Measurements from ENCODE around the gene POM121. TPM values are rescaled to one million over a fixed set of nuclear protein-coding genes. Genes with fewer than 3 reads are reported as not detected.
A peak's percentile ranks its signal among the peaks of the same experiment; 100 is the strongest.
"Not testable (repeated sequence)": the region's sequence is repeated elsewhere in the genome, so short reads cannot be mapped to it uniquely, and the experiment has no call there.

The POM121 gene
- total RNA-seq, 1 donor from 2014 or later = 32.5 TPM

DNA sequence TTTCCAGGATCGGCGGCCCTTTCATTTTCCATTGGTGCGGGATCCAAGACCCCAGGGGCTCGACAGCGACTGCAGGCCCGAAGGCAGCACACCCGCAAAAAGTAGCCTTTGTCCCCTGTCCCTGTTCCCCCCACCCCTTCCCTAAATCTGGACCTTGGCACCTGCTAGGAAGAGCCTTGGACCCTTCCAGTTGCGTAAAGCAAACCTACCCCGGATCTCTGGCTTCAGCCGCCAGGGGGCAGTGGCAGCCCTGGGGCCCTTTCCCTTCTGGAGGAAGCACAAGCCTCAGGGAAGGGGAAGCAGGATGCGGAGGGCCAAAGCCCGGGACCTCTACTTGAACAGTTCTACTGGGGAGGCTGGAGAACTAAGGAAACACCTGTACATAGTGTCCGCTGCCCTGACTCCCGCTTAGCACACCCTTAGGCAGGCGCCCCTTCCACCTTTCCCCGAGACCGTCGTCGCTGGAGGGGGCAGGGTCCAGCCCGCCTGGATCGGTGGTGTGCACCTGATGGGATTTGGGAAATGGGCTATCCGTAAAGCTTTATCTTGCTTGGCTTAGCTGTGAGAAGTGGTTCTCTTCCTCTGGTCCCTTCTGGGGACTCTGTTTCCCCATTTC lies 21.3 kb downstream of the POM121 start:
- intact Hi-C loops (cut with DNase I); DNase-seq (ENCODE audit: low spot score): not testable (repeated sequence)
- peak; percentile 9 for ATAC-seq

DNA sequence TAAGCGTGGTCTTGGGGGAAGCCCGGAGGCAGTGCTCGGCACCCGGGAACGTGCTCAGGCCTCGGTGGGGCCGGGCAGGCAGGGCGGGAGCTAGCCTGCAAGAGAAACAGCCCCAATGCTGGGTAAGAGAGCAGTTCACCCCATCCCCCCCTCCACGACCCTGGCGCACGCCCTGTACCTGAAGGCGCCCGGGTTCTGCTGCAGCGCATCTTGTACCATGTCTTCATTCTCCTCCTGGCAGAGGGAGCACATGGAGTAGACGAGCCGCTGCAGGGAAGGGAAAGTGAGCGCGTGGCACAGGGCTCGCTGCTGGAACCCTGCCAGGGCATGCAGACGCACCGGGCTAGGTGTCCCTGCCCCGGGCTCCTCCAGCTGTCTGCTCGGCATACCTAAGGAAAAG lies 23.8 kb downstream of the POM121 start:
- DNase-seq (ENCODE audit: low spot score); intact Hi-C loops (cut with DNase I); ATAC-seq: not testable (repeated sequence)

DNA sequence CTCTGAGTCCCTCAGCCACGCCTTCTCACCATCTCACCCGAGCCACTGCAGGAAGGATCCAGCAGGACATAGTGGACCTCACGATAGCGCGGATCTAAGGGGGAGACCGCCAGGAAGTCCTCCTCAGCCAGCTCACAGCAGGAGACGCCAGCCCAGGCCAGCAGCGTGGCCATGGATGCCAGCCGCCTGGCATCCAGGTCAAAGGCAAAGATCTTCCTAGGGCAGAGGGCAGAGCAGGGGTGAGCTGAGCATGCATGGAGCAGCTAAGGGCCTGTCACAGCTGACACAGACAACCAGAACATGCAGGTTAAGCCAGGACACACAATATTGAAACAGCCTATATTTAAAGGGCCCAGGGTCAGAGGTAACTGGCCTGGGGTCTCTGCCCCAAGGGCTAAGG lies 24.4 kb downstream of the POM121 start:
- DNase-seq (ENCODE audit: low spot score); intact Hi-C loops (cut with DNase I); ATAC-seq: not testable (repeated sequence)

DNA sequence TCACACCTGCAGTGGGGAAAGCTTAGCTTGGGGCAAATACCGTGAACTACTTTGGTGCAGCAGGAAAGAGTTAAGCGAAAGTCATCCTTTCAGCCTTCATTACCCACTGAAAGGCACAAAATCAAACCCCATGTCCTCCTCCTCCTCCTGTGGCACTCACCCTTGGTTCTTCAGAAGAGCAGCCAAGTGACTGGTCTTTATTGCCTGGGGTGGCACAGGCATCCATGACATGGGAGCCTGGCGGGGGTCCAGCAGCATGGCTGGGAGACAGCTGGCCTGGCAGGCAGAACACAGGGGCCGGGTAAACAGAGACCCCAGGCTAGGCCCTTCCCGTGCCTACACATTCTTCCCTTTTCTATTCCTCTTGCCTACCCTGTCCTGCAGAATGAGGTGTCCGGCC lies 24.8 kb downstream of the POM121 start:
- DNase-seq (ENCODE audit: low spot score); ATAC-seq: not testable (repeated sequence)

DNA sequence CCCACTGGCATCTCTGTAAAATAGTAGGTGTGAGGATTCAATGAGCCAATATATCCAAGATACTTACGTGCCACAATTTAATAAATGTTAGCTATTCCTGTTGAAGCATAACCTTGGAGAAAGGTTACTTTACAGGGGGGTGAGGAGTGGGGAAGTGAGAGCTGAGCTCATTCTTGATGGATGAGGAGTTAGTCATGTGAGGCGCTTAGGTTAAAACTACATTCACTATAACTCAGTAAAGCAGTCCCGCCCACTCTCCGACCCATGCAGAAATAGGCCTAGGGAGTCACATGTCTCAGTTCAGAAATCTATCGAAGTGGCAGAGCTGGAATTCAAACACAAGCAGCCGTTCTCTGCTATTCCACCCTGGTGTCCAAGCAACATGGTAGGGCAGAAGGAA lies 25.5 kb downstream of the POM121 start:
- DNase-seq (ENCODE audit: low spot score); intact Hi-C loops (cut with DNase I); ATAC-seq: not testable (repeated sequence)

More for the DNA sequence above, 24.8 kb downstream of the POM121 start:
- intact Hi-C loops (cut with DNase I) = not testable (repeated sequence)

DNA sequence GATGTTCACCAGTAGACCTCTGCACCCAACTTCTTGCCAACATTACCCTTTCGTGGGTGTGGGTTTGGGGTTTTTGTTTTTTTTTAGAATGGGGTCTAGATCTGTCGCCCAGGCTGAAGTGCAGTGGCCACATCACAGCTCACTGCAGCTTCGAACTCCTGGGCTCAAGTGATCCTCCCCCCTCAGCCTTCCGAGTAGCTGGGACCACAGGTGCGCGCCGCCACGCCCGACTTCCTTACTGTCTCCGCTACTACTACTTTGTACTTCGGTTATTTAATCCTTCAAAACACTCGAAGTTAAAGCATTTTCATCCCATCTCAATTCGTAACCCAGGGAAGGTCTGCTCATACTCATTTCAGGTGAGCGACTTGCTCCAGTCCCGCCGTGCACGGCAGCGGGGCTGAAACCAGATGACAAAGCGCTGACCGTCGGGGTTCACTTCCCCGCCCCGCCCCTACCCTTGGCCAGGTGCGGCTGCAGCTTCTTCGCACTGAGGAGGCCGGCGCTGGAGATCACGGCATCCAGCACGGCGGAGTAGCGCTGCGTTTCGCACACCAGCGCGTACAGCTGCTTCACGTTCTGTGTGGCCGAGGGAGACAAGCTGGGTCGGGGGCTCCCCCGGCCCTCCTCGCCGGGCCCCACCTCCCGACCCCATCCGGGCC lies 29.1 kb downstream of the POM121 start:
- peak; percentile 55 for ATAC-seq
- DNase-seq (ENCODE audit: low spot score); intact Hi-C loops (cut with DNase I): not testable (repeated sequence)

DNA sequence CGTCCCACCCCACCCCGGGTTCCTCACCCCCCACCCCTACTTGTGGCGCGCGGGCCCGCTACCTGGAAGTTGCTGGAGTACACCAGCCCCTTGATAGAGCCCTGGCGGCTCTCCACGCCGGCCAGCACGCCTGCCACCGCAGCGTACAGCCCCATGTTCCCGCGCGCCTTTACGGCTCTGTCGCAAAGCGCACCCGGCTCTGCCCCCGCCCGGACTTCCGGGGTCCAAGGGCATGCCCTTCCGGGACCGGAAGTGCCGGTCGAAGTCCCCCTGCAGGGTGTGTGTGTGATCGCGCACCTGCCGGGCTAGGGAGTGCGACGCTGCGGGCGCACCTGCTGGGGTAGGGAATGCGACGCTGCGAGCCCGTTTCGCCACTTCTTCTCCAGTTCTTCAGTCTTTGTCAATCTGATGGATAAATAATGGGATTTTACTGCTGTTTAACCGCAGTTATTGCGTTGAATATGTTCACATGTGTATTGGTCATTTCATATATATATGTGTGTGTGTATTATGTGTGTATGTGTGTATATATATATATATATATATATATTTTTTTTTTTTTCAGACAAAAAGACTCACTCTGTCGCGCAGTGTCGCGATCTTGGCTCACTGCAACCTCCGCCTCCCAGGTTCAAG lies 29.8 kb downstream of the POM121 start:
- intact Hi-C loops (cut with DNase I); DNase-seq (ENCODE audit: low spot score): not testable (repeated sequence)
- peak; percentile 98 for ATAC-seq

DNA sequence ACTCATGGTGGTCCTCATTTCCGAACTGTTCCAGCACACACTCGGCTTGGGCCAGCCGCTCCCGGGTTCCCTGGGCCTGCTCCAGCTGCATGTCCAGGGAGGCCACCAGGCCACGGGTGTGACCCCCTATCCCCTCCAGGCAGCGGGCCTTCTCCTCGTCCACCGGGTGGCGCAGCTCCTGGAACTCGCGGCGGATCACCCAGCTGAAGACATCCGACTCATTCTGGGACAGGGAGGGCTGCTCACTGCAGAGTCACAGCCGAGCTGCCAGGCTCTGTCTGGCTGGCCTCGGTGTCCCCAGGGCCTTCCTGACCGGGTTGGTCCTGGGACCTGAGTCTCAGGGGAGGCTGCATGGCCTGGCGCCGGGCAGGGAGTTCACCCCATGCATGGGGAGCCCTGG lies 35.1 kb downstream of the POM121 start:
- DNase-seq (ENCODE audit: low spot score); intact Hi-C loops (cut with DNase I): not testable (repeated sequence)
- peak; percentile 28 for ATAC-seq

DNA sequence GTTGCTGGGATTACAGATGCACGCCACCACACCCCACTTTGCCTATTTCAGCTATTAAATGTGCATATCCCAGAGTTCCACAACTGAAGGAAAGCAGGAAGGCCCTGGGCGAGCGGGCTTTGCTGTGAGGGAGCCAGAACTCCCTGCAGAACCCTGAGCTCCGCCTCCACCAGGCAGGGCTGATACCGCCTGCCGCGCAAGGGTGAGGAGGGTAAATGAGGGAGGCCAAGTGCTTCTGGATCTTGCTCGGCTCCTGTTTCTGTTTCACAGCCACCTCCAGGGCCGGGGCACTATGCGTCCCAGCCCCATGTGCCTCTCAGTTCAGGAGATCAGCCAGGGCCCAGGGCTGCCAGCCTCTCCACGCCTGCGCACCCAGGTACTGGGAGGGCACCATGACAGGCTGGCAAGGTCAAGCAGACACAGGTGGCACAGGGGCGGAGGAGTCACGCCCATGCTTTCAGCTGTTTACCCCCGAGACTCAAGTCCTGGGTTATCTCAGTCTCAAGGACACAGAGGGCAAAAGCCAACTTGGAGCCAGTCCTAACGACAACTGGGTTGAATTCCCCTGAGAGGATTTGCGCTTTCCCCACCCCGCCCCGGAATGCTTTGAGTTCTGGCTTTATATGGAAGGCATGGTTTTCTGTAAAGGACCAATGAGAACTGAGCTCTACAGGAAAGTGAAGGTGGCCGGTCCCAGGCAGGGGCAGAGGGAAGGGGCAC lies 35.9 kb downstream of the POM121 start:
- ATAC-seq; intact Hi-C loops (cut with DNase I); DNase-seq (ENCODE audit: low spot score): not testable (repeated sequence)

DNA sequence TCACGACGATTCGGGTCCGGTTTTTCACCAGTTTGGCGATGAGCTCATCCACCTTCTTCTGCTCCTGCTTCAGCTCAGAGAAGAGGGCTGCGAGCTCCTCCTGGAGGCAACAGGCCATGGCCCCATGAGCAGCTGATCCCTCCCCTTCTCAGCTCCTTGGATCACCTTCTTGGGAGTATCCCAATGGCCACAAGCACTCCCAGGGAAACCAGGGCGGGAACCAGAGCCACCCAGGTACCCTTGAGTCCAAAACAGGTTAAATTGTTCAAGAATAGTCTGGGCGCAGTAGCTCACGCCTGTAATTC lies 36.4 kb downstream of the POM121 start:
- ATAC-seq; intact Hi-C loops (cut with DNase I); DNase-seq (ENCODE audit: low spot score): not testable (repeated sequence)

DNA sequence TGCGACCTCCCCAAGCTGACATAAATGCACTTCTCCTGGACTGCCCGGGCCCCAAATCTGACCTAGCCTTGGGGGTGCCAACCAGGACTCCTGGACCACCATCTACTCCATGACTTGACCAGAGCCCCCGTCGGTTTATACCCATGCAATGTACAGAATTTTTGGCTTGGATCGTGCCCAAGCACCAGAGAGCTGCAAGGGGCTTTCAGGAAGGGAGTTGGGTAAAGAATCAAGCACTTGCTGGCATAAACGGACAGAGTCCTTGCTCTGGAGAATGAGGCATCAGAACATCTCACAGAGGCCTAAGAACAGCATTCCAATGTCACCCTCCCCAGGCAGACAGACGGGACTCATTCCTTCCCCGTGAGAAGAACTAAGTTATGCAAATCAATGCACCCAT lies 38.2 kb downstream of the POM121 start:
- DNase-seq (ENCODE audit: low spot score) = peak; percentile 8
- intact Hi-C loops (cut with DNase I); ATAC-seq: not testable (repeated sequence)

DNA sequence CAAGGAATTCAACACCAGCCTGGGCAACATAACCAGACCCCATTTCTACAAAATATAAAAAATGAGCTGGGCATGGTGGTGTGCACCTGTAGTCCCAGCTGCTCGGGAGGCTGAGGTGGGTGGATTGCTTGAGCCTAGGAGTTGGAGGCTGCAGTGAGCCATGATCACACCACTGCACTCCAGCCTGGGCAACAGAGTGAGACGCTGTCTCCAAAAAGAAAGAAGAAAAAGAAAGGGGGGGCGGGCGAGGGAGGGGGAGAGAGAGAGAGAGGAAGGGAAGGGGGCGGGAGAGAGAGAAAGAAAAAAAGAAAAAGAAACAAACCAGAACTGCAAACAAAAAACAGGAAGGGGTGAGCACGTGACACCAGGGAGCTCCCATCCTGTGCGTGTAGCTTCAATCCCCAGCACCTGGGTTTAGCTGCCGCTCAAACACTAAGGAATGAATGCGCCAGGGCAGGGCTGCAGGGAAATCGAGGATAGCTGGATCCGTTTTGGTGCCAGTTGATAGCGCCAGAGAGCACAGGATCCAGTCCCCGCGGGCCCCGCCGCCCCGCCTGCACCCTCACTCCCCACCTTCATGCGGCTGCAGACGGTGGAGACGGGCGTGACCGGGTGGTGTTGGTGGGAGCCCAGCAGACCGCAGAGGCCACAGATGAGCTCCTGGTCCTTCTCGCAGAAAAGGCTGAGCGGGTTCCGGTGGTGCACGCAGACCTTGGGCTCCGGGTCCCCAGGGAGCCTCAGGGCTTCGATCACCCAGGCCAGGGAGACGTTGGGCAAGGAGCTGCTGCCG lies 40.5 kb downstream of the POM121 start:
- peak; percentile 48 for ATAC-seq
- DNase-seq (ENCODE audit: low spot score); intact Hi-C loops (cut with DNase I): not testable (repeated sequence)

DNA sequence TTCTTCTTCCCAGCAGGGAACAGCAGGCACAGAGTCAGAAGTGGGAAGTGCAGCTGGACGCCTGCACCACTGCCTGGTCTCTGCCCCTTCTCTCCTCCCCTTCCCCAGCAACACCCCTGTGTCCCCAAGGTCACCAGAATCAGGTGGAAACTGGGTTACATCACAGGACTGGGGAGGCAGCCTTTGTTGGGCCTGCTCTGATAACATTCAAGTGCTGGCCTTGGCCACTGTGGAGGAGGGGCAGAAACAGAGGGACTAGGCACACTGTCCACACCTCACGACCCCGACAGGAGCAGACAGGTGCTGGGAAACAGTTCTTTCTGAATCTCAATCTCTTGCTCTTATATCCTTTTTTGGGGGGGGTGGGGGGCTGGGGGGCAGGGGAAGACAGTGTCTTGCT lies 42.0 kb downstream of the POM121 start:
- peak; percentile 21 for DNase-seq (ENCODE audit: low spot score)
- ATAC-seq; intact Hi-C loops (cut with DNase I): not testable (repeated sequence)

DNA sequence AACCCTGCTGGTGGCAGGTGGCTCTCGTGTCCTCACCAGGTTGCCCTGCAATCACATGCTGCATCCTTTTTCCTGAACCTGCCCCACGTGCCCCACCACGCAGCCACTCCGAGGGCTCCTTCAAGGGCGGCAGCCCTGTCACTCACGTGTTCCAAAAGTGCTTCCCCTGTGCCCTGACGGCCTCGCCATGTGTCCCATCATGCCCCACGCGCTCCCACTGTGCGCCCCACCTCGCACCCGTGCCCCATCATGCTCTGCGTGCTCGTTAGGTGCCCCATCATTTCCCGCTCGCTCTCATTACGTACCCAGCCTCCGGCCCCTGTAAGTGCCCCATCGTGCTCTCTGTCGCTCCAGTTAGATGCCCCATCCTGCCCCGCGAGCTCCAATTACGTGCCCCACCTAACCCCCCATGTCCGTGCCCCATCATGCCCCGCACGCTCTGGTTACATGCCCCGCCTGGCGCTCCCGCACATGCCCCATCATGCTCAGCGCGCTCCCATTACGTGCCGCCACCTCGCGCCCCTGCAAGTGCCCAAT lies 44.2 kb downstream of the POM121 start, which contains the start of gene TRIM74:
Gene TRIM74 (minus strand): TSS at position 487 of the 537 bp plus-strand sequence. CDS start 3,309 bp downstream, outside the sequence.
- peak; percentile 40 for DNase-seq (ENCODE audit: low spot score)
- ATAC-seq; intact Hi-C loops (cut with DNase I): not testable (repeated sequence)

DNA sequence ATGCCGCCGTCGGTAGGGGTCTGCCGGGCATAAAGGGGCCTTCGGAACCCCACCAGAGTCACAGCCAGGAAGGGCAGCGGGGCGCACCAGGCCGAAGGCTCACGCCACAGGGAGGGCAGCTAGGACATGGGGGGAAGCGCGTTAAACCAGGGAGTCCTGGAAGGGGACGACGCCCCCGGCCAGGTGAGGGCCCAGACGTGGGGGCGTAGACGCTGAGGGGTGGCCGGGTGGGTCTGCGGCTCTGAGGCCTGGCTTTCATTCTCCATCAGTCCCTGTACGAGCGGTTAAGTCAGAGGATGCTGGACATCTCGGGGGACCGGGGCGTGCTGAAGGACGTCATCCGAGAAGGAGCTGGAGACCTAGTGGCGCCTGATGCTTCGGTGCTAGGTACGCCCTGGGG lies 44.8 kb downstream of the POM121 start:
- DNase-seq (ENCODE audit: low spot score); ATAC-seq: not testable (repeated sequence)

DNA sequence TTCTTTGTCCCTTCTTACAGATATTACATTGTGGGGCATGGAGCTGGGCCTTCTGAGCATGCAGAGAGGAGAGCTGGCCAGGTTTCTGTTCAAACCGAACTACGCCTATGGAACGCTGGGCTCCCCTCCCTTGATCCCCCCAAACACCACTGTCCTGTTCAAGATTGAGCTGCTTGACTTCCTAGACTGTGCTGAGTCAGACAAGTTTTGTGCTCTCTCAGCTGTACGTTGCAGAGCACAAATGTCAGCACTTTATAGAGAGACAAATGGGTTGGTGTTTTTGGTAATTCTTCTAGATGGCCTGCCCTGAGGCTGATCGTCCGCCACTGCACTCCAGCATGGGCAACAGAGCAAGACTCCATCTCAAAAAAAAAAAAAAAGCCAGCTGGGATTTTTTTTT lies 46.6 kb downstream of the POM121 start:
- peak; percentile 33 for ATAC-seq
- intact Hi-C loops (cut with DNase I); DNase-seq (ENCODE audit: low spot score): not testable (repeated sequence)

More for the DNA sequence above, 44.8 kb downstream of the POM121 start:
- intact Hi-C loops (cut with DNase I) = not testable (repeated sequence)

DNA sequence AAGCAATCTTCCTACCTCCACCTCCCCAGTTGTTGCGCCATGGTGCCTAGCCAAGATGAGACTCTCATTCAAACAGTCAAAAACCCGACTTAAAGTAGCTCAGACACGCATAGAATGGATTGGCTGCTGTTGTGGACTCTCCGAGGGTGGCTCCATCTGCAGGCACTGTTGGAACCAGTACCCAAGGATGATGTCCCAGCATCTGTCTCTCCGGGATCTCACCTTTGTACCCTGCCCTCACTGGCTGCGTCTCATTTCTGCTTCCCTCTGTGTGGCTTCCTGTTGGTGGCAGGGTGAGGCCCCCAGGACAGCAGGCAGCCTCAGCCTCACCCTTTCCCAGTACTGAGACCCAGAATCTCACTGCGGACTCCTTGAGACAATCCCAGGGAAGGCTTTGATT lies 49.9 kb downstream of the POM121 start:
- intact Hi-C loops (cut with DNase I) = not testable (repeated sequence)
- ATAC-seq (peak; percentile 6), DNase-seq (ENCODE audit: low spot score) (peak; percentile 12)

DNA sequence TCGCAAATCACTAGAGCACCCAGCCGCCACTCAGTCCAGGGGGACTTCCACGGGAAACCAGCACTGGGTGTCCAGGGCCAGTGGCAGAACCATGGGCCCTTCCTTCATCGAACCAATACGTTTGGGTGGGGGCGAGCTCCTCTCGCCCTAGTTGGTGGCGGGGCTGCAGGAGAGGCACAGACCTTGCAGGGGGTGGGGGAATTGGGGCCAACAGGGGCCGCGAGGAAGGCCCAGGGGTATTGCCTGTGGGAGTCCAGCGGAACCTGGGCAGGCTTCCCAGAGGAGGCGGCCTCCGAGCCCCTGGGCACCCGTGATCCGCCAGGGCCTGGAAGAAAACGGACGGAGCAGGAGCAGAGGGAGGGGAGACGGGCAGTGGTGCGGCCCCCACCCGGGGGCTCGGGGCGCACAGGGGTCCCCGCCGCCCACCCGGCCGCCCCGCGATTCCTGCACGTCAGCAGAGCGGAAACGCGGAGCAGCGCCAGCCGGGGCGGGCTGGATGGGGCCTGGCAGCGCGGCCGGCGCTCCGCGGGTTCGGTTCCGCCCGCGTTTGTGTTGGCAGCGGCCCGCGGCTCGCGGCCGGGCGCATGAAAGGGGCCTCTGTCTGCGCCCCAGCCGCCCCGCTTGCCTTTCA lies 50.9 kb downstream of the POM121 start:
- intact Hi-C loops (cut with DNase I) = not testable (repeated sequence)
- DNase-seq (ENCODE audit: low spot score) (peak; percentile 58), ATAC-seq (peak; percentile 21)

Data from sciatic nerve (tissue), 2 donors.